ENCODE data around the gene PYGB. TPM values are rescaled to one million over a fixed set of nuclear protein-coding genes. Genes with fewer than 3 reads are reported as not detected.

PYGB gene
- total and polyA plus RNA-seq, 4 donors: 30.3 to 90.3 (median 47.3) TPM

DNA sequence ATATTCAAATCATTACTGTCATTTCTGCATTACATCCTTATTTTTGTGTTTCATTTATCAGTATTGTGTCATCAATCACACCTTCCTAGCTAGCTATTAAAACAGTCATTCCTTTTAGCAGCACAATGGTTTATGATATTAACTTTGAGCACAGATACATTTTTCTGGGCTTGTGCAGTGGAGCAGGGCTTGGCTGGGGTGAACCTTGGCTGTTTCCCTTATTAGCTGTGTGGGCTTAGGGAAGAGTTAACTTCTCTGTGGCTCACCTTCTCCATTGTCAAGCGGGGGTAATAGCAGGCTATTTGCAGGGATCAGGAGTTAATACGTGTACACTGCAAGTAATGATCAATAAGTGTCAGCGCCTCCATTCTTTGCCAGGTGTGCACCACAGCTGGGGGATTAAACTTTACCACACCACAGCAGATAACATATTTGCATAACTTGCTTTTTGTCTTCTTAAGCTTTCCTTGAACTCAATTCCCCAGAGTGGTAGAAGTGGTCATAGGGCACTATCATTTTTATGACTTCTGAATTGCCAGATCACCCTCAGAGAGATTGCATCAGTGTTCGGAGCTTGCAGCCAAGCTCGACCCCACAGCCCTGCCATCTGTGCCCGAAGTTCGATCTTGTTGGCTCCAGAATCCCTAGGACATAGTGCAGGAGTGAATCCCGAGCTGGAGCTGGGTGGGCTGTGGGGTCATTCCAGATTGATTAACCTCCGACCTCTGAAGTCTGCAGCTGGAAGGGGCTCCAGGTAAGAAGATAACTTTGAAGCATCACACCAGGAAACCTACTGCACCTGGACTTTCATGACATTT is 1.5 kb upstream of the PYGB start:
- Histone ChIP-seq H3K36me3 (ENCODE audit: control insufficient read depth in 4 of 4, insufficient read depth in 4 of 4, low read length in 4 of 4) (no peaks in the 10 kb centered on the region), H3K27ac (ENCODE audit: low read depth in 1 of 2, low read length in 1 of 2) (peak overlapping the region; percentile 94 to 96), H3K4me1 (ENCODE audit: control insufficient read depth in 5 of 5, insufficient read depth in 5 of 5, low read length in 5 of 5) (peaks cover 0 to 19% (median 4%) of the 10 kb centered on the region in 5 donors), H3K27me3 (ENCODE audit: control insufficient read depth in 3 of 3, insufficient read depth in 3 of 3, low read length in 2 of 3) (no peaks in the 10 kb centered on the region), H3K9ac (ENCODE audit: insufficient read depth in 1 of 2, low read length in 2 of 2) (no peak overlapping the region), H3K4me3 (no peak overlapping the region), H3K9me3 (ENCODE audit: control insufficient read depth in 4 of 4, insufficient read depth in 3 of 4, low read length in 3 of 4) (no peaks in the 10 kb centered on the region)
- ATAC-seq (ENCODE audit: insufficient read depth, low FRiP score) (no peak), DNase-seq (no peak)
- TF ChIP-seq, protein P1, sequence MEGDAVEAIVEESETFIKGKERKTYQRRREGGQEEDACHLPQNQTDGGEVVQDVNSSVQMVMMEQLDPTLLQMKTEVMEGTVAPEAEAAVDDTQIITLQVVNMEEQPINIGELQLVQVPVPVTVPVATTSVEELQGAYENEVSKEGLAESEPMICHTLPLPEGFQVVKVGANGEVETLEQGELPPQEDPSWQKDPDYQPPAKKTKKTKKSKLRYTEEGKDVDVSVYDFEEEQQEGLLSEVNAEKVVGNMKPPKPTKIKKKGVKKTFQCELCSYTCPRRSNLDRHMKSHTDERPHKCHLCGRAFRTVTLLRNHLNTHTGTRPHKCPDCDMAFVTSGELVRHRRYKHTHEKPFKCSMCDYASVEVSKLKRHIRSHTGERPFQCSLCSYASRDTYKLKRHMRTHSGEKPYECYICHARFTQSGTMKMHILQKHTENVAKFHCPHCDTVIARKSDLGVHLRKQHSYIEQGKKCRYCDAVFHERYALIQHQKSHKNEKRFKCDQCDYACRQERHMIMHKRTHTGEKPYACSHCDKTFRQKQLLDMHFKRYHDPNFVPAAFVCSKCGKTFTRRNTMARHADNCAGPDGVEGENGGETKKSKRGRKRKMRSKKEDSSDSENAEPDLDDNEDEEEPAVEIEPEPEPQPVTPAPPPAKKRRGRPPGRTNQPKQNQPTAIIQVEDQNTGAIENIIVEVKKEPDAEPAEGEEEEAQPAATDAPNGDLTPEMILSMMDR (IDR thresholded peaks at IDR 0.05; ENCODE audit: control extremely low read depth, extremely low read depth): no peak
- WGBS, 2 donors: 83 to 85% methylated on average over 9 of the region's 9 CpGs

DNA sequence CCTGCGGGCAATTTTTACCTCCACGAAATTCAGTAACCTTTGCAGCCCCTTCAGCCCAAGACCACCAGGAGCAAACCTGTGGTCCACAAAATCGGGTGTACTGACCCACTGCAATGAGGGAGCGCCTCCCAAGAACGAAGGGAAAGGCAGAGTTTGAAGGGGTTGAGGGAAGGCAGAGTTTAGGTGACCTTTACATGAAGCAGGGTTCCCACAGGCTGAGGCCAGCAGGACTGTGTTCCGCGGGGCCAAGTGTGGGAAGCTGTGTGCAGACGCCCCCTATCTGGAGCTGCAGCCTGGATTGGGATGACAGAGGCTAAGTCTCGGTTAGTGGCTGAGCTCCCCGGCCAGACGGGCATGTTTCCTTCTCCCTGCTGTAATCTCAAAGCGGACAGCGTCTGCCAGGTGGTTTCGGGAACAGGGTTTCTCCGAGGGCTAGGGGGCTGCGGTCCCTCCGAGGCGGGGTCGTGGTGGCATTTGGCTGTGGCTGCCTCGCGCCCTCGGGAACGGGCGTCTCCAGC is 826 bp upstream of the PYGB start:
- WGBS, 2 donors: 12 to 13% methylated on average over 24 of the region's 24 CpGs
- no peaks in the 10 kb centered on the region for H3K36me3 ChIP-seq (ENCODE audit: control insufficient read depth in 4 of 4, insufficient read depth in 4 of 4, low read length in 4 of 4)

DNA sequence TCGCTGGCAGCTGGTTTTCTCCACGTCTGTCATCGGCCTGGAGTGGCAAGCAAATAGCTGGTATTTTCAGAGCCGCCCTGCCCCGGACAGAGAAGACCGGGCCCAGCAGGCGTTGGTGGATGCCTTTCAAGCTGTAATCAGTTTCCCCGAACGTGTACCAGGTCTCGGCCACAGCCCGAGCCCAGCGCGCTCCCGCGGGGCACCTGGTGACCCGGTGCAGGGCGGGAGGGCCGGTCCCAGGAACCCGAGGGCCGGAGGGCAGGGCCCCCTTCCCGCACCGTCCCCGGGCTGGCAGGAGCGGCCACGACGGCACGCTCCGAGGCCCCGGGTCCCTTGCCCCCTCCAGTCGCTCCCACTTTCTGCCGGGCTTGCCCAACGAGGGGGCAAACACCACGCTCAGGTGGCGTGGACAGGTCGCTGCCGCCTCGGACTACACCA is 348 bp upstream of the PYGB start:
- peak overlapping the region; percentile 69 for H3K4me3 ChIP-seq
- peak overlapping the region; percentile 94 to 96 for H3K27ac ChIP-seq (ENCODE audit: low read depth in 1 of 2, low read length in 1 of 2)
- 1% methylated on average over 28 to 37 of the region's 37 CpGs for WGBS, 2 donors
- TF ChIP-seq, protein P1 (IDR thresholded peaks at IDR 0.05; ENCODE audit: control extremely low read depth, extremely low read depth): no peak
- ATAC-seq (ENCODE audit: insufficient read depth, low FRiP score) (peak; percentile 55), DNase-seq (peak; percentile 49 to 55 (median 52))
- H3K4me1 ChIP-seq (ENCODE audit: control insufficient read depth in 5 of 5, insufficient read depth in 5 of 5, low read length in 5 of 5): peaks cover 0 to 19% (median 4%) of the 10 kb centered on the region in 5 donors
- no peaks in the 10 kb centered on the region for H3K9me3 ChIP-seq (ENCODE audit: control insufficient read depth in 4 of 4, insufficient read depth in 3 of 4, low read length in 3 of 4)
- H3K9ac ChIP-seq (ENCODE audit: insufficient read depth in 1 of 2, low read length in 2 of 2): no peak overlapping the region
- H3K36me3 ChIP-seq (ENCODE audit: control insufficient read depth in 4 of 4, insufficient read depth in 4 of 4, low read length in 4 of 4): peaks cover 0 to 3% (median 0%) of the 10 kb centered on the region in 4 donors
- H3K27me3 ChIP-seq (ENCODE audit: control insufficient read depth in 3 of 3, insufficient read depth in 3 of 3, low read length in 2 of 3): no peaks in the 10 kb centered on the region

More for the DNA sequence above, 826 bp upstream of the PYGB start:
- DNase-seq (peak; percentile 50 to 52 (median 52)), ATAC-seq (ENCODE audit: insufficient read depth, low FRiP score) (peak; percentile 61)
- Histone ChIP-seq H3K9me3 (ENCODE audit: control insufficient read depth in 4 of 4, insufficient read depth in 3 of 4, low read length in 3 of 4) (no peaks in the 10 kb centered on the region), H3K4me1 (ENCODE audit: control insufficient read depth in 5 of 5, insufficient read depth in 5 of 5, low read length in 5 of 5) (peaks cover 0 to 19% (median 4%) of the 10 kb centered on the region in 5 donors), H3K27ac (ENCODE audit: low read depth in 1 of 2, low read length in 1 of 2) (peak overlapping the region; percentile 94 to 96), H3K27me3 (ENCODE audit: control insufficient read depth in 3 of 3, insufficient read depth in 3 of 3, low read length in 2 of 3) (no peaks in the 10 kb centered on the region), H3K9ac (ENCODE audit: insufficient read depth in 1 of 2, low read length in 2 of 2) (no peak overlapping the region), H3K4me3 (peak overlapping the region; percentile 69)
- TF ChIP-seq, protein P1 (IDR thresholded peaks at IDR 0.05; ENCODE audit: control extremely low read depth, extremely low read depth): no peak
